HG02571 (cell line): ENCODE data around the gene WDR46.

Experiments used
- ATAC-seq: cut with Tn5 transposase; IDR thresholded peaks from one replicate; pipeline ENCODE4 v1.9.1; 2021; ENCODE audit warnings: mild to moderate bottlenecking, moderate library complexity; ENCODE audit not compliant: unreplicated experiment

Gene WDR46, protein sequence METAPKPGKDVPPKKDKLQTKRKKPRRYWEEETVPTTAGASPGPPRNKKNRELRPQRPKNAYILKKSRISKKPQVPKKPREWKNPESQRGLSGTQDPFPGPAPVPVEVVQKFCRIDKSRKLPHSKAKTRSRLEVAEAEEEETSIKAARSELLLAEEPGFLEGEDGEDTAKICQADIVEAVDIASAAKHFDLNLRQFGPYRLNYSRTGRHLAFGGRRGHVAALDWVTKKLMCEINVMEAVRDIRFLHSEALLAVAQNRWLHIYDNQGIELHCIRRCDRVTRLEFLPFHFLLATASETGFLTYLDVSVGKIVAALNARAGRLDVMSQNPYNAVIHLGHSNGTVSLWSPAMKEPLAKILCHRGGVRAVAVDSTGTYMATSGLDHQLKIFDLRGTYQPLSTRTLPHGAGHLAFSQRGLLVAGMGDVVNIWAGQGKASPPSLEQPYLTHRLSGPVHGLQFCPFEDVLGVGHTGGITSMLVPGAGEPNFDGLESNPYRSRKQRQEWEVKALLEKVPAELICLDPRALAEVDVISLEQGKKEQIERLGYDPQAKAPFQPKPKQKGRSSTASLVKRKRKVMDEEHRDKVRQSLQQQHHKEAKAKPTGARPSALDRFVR

DNA sequence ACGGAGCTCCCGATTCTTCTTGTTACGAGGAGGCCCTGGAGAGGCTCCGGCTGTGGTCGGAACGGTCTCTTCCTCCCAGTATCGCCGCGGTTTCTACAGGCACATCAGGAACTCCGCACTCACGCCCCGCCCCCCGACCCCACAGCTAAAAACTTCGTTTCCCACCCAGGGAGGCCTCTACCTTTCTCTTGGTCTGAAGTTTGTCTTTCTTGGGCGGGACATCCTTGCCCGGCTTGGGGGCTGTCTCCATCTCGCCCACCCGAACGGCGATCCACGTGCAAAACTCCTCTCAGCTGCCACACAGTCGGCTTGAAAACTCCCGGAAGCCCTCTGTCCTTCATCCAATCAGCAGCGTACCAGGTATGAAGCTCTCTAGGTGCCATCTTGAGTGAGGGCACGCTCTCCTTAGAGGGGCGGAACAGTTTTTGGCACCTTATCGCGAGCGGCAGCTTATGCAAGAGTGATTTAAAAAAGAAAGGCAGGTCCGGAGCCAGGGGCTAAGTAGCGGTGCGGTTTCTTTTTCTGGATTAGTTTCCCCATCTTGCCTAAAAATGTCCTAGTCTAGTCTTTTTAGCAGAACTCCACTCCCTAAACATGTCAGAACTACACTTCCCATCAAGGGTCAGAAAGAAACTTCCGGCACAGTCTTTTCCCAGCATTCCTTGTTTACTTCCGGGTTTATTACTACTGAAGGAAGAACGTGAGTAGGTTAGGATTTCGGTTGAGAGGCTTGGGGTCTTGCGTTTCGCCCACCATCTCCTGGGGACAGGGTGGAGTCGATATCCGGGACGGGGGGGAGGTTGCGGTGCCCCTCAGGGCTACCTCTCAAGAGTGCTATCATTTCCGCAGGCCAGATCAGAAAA, at the start of gene WDR46, which contains the start of gene PFDN6:
Gene WDR46 (minus strand): TSS at position 319 of the 863 bp plus-strand sequence. CDS start 69 bp downstream, at position 250.
Gene PFDN6 (plus strand): TSS at position 681 of the 863 bp plus-strand sequence. CDS start 256 bp downstream, outside the sequence.
- peak; percentile 77 for ATAC-seq

DNA sequence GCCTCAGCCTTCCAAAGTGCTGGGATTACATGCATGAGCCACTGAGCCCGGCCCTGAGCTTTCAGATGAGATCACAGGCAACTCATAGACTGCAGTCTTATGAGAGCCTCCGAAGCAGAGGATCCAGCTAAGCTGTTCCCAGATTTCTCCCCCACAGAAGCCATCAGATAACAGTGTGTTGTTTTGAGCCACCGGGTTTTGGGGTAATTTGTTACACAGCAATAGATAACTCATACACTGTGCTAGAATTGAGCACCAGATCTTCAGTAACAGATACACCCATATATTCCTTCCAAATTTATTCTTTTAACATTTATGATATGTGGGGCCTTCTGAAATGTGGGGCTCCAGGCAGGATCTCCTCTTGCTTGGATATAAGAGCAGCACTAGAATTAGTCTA, 47.5 kb upstream of the WDR46 start:
- ATAC-seq = no peak

DNA sequence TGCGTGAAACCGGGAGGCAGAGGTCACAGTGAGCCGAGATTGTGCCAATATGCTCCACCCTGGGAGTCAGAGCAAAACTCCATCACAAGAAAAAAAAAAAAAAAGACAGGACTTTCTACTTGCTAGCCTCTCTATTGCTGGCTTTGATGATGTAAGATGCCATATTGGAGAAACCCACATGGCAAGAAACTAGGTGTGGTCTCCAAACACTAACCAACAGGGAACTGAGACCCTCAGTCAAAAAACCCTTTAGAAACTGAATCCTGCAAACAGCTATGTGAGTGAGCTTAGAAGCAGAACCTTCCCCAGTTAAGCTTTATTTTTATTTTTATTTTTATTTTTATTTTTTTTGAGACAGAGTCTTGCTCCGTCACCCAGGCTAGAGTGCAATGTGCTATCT, 46.9 kb upstream of the WDR46 start:
- no peak for ATAC-seq

DNA sequence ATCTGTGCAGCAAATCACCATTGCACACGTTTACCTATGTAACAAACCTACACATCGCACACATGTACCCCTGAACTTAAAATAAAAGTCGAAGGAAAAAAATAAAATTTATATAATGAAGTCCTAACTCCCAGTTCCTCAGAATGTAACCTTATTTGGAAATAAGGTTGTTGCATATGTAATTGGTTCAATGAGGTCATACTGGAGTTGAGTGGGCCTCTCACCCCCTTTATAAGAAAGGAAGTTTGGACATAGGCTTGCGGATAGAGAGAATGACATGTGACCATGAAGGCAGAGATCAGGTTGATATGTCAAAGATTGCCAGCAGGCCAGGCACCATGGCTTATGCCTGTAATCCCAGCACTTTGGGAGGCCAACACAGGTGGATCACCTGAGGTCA, 44.6 kb upstream of the WDR46 start:
- no peak for ATAC-seq

DNA sequence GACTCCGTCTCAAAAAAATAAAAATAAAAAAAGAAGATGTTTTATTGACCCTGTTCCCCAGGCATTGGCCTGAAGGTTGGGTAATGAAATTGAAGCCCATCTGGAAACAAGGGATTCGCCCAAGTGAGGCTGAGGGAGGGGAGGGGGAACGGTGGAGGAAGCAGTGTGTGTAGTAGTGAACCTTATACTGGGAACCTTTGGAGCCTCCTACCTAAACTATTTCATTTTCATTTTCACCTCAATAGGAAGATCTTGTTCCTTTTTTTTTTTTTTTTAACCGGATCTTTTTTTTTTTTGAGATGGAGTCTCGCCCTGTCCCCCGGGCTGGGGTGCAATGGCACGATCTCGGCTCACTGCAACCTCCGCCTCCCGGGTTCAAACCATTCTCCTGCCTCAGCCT, 41.7 kb upstream of the WDR46 start:
- no peak for ATAC-seq

DNA sequence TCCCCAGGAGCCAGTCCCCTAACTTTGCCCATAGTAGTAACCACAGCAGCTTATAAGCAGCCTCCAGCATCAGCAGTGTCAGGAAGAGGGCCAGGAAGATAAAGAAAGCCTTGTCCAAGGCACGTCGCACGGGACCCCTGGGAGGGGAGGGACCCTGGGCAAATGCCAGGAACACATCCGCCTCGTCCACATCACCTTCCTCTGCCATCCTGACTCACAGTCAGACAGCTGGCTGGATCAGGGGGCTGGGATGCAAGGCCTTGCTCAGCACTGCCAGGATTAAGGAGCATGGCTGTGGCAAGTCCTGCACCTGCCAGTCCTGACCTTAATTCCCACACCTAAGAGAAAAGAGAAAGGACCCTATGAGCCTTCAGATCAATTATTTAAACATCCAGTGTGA, 40.0 kb upstream of the WDR46 start:
- no peak for ATAC-seq

DNA sequence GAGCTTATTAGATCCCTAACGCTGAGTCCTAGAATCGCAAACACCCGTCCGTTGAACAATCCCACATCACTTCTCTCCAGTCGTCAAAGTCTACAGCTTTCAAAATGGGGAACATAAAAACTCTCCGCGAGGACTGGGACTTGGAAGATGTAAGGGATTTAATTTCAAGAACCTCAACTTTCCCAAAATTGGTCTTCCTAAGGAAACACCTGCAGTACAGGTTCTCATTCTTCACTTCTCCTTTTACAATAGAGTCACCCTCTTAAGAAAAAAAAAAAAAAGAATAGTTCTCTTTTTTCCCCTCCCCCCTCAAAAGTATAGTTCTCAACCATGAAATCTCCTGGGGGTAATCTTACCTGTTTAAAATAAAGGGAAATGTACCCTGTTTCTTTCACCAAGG, 35.1 kb upstream of the WDR46 start:
- ATAC-seq = no peak

DNA sequence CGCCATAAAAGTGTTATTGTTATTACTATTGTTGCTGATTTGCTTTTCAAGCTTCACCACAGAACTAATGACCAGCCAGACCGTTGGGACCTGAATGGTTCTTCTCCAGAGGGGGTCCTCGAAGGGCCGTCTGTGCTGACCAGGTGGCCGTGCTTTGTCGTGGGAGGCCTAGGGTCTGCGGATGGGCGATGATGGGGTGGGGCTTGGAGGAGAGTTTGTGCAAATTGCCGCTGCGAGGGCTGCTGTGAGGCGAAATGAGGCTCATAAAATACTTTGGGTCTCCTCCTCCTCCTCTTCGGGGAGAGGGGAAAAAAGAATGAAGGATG, 34.5 kb upstream of the WDR46 start:
- no peak for ATAC-seq

DNA sequence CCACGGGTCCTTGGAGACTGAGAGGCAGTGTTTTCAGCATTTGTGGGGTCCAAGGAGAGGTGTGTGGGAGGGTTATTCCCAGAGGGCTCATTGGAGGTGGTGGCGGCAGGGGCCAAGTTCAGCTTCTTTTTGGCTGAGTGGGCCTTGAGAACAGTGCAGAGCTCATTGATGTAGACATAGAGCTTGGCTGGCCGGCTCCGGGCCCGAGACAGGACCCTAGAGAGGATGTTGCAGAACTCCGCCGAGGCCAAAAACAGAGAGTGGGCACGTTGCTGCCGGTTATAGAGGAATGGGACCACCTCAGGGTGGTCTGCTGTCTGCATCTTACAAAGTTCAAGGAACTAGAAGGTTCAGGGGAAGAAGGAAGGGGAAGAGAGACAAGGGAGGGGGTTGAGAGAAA, 32.2 kb upstream of the WDR46 start:
- no peak for ATAC-seq

DNA sequence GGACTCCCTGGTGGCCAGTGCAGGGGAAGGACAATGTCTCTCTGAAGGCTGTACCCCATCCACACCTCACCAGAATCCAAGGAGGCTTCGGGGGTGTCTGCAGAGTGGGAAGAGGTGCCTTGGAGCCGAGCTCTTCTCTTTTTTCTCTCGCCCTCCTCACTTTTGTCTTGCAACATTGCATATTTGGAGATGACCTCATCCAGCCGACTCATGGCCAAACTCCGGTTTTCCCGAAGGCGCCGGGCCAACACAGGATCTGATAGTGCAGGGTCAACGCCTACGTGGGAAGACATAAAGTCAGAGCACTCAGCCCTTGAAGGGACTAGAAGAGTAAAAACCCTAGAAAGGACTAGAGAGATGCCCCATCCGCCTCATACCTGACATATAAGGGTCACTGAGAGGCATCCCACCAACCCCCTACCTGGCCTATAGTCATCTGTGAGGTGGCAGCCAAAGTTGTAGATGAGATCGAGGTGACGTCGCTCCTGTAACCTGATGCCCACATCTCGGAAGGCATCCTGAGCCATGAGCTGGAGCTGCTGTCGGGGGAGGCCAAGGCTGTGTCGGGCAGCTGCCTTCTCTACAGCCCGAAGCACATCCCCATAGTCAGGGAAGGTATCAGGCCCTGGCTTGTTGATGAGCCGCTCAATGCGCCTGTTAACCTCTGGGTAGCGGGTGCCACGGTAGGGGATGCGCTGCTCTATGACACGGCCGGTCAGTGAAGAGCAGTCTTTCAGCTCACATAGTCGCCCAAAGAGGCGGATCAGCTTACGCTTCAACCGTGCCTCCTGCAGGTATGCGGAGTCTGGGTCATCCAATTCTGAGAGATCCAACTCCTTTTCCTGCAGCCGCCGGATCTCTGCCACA, 31.5 kb upstream of the WDR46 start:
- no peak for ATAC-seq

DNA sequence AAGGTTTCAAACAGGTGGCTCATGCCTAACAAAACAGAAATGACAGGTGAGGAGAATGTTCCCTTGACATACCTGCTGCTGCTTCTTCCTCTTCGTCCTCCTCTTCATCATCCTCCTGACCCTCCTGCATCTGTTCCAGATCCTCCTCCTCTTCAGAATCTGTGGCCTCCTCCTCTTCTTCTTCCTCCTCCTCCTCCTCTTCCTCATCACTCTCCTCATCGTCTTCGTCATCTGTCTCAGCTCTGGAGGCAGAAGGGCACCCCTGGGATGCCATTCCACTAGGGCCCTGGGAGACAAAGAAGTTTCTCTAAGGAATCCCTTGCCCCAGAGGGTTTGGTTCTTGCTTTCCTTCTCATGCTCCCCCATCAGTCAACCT, 30.9 kb upstream of the WDR46 start:
- no peak for ATAC-seq

DNA sequence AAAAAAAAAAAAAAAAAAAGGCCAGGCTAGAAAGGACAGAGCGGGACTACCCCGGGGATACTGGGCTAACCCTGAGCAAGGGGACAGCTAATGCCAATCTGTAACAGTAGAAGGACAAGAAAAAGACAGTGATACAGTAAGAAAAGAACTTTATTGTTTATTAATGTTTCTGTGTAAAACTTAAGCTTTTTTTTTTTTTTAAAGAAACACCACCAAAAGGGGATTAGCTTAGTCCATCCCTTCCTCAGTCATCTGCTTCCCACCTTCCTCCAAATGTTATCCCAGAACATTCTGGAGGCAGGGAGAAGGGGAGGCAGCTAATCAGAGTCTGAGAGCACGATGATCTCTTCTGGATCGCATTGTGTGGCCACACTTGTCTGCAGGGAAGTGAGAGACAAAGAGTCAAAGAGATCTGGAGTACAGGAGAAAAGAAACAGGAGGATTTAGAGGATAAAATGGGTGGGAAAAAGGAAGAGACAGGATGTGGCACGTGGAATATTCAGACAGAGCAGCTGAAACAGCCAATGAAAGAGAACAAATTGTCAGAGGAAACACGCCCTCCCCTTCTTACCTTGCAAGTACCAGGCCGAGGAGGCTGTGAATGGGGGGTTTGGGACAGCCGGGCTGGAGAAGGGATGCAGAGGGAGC, 29.5 kb upstream of the WDR46 start:
- ATAC-seq = no peak

DNA sequence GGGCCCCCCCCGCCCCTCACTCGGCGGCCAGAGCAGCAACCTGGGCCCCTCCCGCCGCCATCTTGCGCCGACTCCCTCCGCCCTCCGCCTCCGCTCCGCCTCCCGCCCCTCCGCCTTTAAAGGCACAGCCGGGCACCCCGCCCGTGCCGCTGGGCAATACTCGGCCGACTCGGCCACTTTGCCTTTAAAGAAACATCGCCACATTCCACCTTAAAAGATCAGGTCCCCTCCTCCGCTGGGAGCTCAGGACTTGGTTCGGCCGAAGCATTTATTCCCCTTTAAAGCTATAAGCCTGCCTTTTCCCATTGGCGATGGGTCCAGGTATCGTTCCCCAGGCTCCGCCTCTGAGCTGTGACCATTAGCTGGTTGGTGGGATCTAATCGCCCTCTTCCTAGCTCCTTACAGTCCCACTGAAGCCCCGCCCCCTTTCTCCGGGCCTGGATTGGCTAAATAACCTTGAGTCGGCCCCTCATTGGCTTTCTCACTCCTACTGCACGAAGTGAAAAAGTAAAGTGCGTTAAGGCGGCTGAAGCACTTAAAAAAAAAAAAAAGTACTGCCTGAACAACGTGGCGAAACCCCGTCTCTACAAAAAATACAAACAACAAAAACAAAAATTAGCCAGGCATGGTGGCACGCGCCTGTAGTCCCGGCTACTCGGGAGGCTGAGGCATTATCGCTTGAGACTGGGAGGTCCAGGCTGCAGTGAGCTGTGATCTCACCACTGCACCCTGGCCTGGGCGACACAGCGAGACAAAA, 28.8 kb upstream of the WDR46 start, which contains the start of gene ZBTB22:
Gene ZBTB22 (minus strand): TSS at position 76 of the 757 bp plus-strand sequence. CDS start 828 bp downstream, outside the sequence.
- ATAC-seq = peak; percentile 48

DNA sequence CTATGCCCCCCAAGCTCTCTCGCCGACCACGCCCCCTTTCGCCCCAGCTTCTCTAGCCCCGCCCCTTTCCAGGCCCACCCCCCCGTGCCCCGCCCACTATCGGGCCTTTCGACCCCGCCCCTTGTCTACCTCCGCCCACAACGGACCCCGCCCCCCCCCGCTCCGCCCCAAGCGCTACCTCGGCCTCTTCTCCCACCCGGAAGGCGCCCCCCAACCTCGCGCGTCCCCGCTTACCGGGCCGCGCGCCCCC, 28.3 kb upstream of the WDR46 start:
- no peak for ATAC-seq

DNA sequence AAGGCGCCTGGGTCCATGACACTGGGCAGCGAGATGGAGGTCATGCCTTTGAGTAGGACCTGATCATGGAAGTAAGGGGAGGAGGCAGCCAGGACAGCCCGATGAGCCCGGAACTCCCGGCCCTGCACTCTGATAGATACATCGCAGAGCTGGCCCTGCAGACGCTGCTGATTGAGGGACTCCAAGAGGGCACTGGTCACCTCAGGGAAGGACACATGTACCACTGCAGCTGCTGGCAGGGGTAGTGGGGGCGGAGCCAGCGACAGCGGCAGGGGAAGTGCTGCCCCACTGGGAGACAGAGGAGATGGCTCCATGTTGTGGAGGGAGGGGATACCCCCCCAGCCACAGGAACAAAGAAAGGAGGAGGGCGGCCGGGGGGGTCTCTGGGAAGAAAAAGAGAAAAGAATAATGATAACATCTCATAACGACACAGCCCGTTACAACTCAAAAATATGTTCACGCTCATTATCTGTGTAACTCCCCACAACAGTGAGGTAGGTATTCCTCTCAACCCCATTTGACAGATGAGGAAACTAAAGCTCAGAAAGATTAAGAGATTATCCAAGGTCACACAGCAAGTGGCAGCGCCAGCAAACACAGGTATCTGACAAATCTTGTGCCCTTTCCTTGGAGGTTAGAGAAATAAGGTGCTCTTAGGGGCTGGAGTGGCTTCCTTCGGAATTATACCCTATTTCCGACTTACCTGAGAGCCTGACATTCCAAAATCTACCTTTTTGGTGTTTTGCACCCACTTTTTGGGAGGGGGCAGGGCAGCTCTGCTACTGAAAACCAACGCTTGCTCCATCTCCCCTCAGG, 27.8 kb upstream of the WDR46 start:
- no peak for ATAC-seq

DNA sequence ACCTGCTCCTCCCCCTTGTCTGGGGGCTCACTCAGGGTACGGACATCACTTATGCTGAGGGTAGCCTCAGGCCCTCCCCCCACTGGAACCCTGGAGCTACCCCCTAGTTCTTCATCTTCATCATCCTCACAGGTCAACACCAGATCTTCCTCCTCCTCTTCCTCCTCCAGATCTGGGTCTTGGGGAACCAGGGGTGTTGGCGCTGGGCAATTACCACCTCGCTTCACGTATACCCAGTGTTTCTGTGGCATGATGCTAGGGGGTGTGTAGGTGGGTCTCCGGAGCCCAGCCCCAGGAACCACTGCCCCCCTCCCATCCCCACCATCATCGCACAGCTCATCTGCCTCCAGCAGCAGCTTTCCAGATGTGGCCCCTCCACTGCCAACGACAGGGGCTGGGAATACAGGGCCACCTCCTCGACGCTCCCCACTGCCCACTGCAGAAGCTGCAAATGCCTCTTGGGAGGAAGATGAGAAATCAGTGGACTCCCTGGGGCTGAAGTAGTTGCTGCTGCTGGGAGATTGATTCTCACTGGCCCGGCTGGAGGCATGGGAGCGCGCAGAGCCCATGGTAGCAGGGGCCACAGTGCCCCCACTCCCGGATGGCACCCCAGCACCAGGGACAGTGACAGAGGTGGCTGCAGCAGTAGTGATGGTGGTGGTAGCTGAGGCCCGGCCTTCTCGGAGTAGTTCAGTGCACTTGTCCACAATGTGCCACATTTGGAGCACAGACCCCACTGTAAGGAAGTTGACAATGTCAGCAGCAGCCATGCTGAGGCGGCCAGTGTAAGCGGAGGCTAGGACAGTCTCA, 27.0 kb upstream of the WDR46 start:
- no peak for ATAC-seq

DNA sequence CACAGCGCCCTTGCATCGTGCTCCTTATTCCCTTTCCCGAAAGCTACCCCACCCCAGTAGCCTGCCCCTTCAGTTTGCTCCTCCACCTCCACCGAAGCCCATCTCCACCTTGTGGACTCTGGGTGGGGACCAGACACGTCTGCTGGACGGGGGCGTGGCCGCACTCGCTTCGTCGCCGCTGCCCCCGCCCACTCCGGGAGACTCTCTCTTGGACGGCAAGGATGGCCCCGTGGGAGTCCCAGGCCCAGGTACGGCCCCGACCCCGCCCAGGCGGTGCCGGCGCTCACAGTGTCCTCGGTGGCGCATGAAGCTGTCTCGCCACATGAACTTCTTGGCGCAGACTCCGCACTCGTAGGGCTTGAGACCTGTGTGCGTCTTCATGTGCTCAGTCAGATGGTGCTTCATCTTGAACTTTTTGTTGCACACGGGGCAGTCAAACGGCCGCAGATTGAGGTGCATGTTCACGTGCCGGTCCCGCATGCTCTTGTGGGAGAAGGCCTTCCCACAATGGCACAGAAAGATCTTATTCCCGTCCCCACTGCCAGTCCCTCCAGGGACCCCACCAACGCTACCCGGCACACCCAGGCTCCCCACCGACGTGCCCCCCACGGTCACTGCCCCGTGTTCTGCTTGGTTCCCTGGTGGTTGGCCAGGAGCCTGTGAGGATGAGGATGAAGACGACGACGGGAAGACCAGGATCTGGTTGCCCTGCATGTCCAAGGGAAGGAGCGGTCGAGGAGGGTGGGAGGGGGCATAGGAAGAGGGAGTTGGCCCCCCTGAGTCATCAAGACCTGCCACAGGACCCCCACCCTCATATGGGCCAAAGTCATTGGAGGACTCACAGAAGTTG, 26.1 kb upstream of the WDR46 start:
- ATAC-seq = no peak
